GM18870 (cell line): ENCODE measurements around the gene ARSK.

Experiments
- ATAC-seq: cut with Tn5 transposase; IDR thresholded peaks from one replicate; pipeline ENCODE4 v1.9.1; 2021; ENCODE audit warnings: moderate library complexity; ENCODE audit not compliant: unreplicated experiment

Gene ARSK

DNA sequence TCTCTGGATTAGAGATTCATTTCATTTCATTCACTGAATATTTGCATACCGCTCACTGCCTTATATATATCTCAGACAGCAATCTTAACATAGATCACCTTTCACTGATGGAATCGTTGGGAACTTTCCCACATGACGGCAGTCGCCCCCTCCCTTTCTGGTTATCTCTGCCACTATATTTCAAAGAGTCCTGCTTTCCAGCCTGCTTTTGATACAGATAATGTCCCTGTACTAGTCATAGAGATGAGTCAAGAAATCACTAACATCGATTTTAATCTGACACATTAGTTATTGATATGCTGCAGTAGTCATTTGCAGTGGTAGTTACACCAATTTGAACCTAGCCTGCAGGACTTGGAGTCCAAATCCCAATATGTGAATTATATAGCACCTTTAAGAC lies 8.5 kb downstream of the ARSK start:
- ATAC-seq: no peak

DNA sequence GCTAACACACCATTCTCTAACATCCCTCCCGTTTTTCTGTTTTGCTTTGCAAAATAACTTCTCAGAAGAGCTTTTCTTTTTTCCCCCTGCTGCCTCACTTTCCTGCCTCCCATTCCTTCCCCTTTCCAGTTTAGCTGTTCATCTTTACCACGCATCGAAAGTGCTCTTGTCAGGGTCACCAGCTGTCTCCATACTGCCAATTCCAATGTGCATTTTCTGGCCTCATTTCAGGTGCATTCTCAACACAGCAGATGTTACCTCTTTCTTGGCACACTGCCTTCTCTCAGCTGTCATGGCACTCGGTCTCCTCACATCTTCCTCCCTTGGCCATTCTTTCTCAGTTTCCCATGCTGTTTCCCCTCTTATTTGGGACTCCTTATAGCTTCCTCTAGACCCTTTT lies 9.5 kb downstream of the ARSK start:
- ATAC-seq: no peak

GRCh38 chr5:95565280-95565920 lies 10.5 kb downstream of the ARSK start:
- ATAC-seq: no peak

- no peak for ATAC-seq
Measured at GRCh38 chr5:95572016-95572415, 17.1 kb downstream of the ARSK start.

GRCh38 chr5:95581576-95581975 lies 26.7 kb downstream of the ARSK start:
- ATAC-seq: no peak

GRCh38 chr5:95583992-95584391 lies 29.1 kb downstream of the ARSK start:
- ATAC-seq: no peak

GRCh38 chr5:95590880-95591279 lies 36.0 kb downstream of the ARSK start:
- no peak for ATAC-seq

GRCh38 chr5:95591490-95591901 lies 36.6 kb downstream of the ARSK start:
- peak; percentile 93 for ATAC-seq

GRCh38 chr5:95595289-95595931 lies 40.5 kb downstream of the ARSK start:
- ATAC-seq: no peak

DNA sequence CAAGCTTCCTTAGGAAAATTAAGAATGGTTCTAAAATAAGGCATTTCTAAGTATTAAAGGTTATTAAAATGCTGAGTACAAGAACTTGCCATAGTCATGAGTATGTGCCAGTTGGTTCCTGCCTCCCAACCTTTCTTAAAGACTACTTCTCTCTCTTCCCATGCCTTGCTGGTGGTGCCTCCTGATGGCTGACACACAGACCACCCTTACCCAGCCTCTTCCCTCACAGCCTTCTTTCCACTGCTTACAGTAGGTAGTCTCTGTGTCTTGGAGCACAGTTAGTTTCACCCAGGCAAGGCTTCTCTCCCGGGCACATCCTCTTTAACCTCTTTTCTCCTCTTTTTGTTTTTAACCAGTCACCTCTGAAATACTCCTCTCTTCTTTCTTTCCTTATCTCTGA lies 44.4 kb downstream of the ARSK start:
- ATAC-seq: no peak

GRCh38 chr5:95600557-95600956 lies 45.7 kb downstream of the ARSK start:
- no peak for ATAC-seq

- no peak for ATAC-seq
Measured at GRCh38 chr5:95605786-95606185, 50.9 kb downstream of the ARSK start.

DNA sequence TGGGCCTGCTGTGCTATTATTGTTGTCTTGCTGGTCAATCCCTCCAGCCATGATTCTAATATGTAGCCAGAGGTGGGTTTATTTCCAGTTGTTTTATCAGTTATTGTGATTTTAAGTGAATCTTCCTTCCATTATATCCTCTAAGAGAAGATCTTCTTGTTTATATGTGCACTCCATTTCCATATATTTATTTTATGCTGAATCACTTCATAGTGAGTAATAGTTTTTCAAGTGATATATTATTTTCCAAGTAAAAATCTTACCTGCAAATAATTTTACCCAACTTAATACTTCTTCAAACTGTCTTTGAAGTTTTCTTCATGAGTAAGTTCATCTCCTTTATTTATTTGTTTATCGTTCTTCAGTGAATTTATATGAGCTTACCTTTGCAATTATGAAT lies 51.5 kb downstream of the ARSK start:
- ATAC-seq: no peak

DNA sequence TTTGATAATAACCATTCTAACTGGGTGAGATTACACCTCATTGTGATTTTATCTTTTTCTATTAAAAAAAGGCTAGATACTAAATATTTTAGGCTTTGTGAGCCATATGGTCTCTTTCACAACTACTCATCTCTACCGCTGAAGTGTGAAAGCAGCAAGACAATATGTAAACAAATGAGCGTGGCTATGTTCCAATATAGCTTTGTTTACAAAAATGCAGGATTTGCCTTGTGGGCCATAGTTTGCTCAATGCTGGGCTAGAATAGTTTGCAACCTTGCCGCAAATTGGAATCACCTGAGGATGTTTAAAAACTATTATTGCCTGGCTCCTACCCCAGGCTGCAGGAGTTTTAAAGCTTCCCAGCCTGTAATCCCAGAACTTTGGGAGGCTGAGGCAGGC lies 54.8 kb downstream of the ARSK start:
- no peak for ATAC-seq

DNA sequence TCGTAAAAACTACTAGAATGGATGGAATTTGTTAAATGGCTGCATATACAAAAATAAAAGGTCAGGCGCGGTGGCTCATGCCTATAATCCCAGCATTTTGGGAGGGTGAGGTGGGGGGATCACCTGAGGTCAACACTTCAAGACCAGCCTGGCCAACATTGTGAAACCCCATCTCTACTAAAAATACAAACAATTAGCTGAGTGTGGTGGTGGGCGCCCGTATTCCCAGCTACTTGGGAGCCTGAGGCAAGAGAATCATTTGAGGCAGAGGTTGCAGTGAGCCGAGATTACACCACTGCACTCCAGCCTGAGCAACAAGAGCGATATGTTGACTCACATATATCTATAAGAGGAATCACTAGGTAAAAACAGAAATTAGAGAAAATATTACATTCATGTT lies 55.6 kb downstream of the ARSK start:
- no peak for ATAC-seq

DNA sequence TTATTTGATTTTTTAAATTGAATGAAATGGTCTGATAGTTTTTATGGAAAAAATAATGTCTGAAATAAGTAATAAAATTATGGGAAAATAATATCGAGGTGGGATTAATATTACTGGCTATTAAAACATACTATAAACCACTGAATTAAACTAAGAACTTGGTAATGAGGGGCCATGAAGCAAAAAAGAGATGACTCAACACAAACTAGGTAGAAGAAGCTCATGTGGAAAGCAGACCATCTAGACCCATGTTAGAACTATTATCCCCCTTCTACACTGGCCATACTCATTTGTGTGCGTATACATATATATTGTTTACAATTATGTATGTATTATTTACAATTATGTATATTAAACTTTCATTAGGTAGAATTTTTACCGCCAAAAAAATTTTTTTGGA lies 56.5 kb downstream of the ARSK start:
- ATAC-seq: no peak

DNA sequence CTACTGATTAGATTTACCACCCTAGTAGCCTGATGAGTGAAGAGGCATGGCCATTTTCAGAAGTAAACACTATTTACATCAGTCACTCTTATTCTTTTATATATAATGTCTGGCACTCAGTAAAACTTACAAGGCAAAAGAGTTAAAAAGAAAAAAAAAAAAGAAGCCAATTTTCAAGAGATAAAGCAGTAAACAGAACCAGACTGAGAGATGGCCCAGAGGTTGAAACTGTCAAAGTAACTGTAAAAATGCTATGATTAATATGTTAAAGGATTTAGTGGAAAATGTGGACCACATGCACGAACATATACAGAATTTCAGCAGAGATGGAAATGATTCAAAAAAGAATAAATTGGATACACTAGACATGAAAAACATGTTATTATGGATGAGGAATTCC lies 58.6 kb downstream of the ARSK start:
- ATAC-seq: no peak

DNA sequence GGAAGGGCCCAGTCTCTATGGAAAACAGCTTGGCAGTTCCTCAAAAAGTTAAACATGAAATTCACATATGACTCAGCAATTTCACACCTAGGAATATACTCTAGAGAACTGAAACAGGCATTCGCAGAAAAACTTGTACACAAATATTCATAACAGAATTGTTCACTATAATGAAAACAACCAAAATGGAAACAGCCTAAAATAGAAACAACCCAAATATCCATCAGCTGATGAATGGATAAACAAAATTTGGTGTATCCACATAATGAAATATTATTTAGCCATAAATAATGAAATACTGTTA lies 60.2 kb downstream of the ARSK start:
- peak; percentile 45 for ATAC-seq

DNA sequence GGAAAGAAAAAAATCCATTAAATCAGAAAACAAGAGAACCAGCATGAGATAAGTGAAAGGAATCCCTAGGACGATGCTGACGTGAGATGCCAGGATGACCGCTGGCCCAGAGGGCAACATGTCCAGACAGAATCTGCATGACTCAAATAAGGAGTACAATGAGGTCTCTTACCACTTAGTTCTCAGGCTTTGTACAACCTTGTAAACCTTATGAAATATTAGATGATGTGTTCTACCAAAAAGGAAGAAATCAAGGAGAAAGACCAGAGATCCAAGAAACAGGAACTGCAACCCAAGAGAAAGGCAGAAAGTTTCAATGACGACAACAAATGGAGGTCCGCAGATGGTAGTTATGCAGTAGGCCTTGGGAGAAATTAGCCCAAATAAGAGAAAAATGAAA lies 62.2 kb downstream of the ARSK start:
- ATAC-seq: no peak

- no peak for ATAC-seq
Measured at GRCh38 chr5:95619096-95619495, 64.2 kb downstream of the ARSK start.

DNA sequence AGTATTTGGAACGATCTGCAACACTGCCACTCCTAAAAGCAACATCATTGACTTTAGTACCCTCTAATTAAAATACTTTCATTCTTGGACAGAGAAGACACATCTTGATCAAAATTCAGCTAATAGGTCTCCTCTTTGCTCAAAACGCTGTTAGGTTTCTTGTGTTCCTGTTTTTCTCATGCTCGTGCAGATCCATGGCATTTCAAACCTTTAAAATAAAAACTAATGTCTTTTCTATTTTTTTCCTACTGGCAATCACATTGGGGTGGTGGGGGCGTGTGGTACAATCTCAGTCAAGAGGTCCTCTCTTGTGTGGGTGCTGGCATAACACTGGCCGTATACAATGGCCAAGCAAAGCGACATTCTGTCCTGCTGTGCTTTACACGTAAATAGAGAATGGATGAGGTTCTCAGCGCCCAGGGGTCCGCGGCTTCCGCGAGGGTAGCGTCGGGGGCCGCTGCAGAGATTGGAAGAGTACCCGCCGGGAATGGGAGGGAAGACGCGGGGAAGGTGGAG lies 64.7 kb downstream of the ARSK start:
- ATAC-seq: no peak

- ATAC-seq: no peak
Measured at GRCh38 chr5:95620030-95620869, 65.3 kb downstream of the ARSK start, which contains the start of gene GPR150. TSS of gene GPR150 (plus strand) at chr5:95620087. CDS start at chr5:95620276, 189 bp downstream.
